ENCODE measurements around the gene ABCB8.
"Not testable (repeated sequence)": the region's sequence is repeated elsewhere in the genome, so short reads cannot be mapped to it uniquely, and the experiment has no call there.

ABCB8 gene

DNA sequence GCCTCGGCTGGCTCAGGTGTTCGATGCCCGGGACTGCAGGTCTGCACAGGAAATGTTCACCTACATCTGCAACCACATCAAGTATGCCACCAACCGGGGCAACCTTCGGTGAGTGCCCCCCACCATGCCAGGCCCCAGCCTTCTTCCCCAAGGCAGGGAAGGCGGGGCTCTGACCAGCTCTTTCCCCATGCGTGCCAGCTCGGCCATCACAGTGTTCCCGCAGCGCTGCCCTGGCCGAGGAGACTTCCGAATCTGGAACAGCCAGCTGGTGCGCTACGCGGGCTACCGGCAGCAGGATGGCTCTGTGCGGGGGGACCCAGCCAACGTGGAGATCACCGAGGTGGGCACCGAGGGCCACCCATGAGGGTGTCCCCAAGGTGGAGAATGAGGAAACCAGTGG lies 29.9 kb upstream of the ABCB8 start:
- no peak for DNase-seq (ENCODE audit: low read depth in 2 of 2)

DNA sequence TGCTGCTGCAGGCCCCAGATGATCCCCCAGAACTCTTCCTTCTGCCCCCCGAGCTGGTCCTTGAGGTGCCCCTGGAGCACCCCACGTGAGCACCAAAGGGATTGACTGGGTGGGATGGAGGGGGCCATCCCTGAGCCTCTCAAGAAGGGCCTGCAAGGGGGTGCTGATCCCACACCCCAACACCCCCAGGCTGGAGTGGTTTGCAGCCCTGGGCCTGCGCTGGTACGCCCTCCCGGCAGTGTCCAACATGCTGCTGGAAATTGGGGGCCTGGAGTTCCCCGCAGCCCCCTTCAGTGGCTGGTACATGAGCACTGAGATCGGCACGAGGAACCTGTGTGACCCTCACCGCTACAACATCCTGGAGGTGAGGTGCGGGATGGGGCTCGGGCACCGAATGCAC lies 29.2 kb upstream of the ABCB8 start:
- DNase-seq (ENCODE audit: low read depth in 2 of 2): no peak

DNA sequence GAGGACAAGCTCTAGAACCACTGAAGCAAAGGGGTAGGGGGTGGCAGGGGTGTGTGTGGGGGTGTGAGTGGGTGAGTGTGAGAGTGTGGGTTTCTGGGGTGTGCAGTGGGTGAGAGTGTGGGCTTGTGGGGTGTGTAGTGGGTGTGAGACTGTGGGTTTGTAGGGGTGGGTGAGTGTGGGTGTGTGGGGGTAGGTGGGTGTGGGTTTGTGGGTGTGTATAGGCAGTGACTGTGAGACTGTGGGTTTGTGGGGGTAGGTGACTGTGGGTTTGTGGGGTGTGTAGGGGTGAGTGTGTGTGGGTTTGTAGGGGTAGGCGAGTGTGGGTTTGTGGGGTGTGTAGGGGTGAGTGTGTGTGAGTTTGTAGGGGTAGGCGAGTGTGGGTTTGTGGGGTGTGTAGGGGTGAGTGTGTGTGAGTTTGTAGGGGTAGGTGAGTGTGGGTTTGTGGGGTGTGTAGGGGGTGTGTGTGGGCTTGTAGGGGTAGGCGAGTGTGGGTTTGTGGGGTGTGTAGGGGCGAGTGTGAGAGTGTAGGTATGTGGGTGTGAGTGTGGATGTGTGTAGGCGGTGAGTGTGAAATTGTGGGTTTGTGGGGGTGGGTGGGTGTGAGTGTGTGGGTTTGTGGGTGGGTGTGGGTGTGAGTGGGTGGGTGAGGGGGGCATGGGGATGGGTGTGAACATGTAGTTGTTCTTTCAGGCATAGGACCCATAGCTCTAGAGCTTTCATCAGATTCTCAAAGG lies 28.6 kb upstream of the ABCB8 start:
- no peak for DNase-seq (ENCODE audit: low read depth in 2 of 2)

DNA sequence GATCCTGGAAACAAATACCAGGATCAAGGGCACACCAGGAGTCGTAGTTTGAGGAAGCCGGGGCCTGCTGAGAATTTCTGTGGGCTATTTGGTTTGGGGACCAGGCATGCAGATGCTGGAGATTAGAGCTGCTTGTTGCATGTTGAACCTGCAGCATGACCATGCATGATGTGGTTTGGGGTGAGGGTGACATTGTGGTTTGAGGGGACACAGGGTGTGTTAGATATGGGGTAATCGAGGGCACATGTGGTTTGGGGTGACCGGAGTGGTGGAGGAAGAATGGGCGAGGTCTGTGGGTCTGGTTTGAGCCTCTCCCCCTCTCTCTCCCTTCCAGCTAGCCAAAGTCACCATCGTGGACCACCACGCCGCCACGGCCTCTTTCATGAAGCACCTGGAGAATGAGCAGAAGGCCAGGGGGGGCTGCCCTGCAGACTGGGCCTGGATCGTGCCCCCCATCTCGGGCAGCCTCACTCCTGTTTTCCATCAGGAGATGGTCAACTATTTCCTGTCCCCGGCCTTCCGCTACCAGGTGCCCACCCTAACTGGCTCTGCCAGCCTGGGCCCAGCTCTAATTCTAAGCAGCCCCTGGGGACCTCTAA lies 27.3 kb upstream of the ABCB8 start:
- no peak for DNase-seq (ENCODE audit: low read depth in 2 of 2)

DNA sequence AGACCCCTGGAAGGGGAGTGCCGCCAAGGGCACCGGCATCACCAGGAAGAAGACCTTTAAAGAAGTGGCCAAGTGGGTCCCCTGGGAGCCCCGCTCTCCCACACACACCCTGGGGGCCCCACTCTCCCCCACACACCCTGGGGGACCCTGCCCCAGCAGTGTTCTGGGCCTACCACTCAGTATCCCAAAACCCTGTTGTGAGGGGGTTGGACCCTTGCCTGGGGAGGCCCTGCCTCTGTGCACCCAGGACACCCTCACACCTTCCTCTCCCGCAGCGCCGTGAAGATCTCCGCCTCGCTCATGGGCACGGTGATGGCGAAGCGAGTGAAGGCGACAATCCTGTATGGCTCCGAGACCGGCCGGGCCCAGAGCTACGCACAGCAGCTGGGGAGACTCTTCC lies 26.7 kb upstream of the ABCB8 start:
- no peak for DNase-seq (ENCODE audit: low read depth in 2 of 2)

DNA sequence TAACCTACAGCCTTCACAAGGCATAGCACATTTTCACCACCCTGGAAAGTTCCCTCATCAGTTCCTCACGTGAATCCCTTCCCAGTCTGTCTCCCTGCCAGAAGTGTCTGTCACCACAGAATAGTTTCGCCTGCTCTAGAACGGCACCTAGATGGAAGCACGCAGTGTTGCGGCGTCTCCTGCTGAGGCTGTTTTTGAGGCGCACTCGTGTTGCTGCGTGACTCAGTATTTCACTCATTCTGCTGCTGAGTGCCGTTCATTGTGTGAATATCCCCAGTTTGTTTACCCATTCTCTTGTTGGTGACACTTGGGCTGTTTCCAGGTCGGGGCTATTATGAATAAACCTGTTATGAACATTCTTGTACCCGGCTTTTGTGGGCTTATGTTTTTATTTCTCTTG lies 24.7 kb upstream of the ABCB8 start:
- no peak for DNase-seq (ENCODE audit: low read depth in 2 of 2)

DNA sequence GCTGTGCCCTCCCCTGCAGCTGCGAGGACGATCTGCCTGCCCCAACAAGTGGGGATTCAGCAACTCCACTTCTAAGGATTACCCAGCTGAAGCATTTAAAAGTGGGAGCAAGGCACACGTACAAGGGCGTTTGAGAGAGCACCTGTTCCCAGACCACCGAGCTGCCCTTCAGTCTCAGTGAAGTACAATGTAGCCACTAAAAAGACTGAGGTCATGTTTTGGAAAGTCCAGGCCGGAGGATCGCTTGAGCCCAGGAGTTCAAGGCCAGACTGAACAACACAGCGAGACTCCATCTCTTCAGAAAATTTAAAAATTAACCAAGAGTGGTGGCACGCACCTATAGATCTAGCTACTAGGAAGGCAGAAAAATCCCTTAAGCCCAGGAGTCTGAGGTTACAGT lies 22.7 kb upstream of the ABCB8 start:
- DNase-seq (ENCODE audit: low read depth in 2 of 2): no peak

DNA sequence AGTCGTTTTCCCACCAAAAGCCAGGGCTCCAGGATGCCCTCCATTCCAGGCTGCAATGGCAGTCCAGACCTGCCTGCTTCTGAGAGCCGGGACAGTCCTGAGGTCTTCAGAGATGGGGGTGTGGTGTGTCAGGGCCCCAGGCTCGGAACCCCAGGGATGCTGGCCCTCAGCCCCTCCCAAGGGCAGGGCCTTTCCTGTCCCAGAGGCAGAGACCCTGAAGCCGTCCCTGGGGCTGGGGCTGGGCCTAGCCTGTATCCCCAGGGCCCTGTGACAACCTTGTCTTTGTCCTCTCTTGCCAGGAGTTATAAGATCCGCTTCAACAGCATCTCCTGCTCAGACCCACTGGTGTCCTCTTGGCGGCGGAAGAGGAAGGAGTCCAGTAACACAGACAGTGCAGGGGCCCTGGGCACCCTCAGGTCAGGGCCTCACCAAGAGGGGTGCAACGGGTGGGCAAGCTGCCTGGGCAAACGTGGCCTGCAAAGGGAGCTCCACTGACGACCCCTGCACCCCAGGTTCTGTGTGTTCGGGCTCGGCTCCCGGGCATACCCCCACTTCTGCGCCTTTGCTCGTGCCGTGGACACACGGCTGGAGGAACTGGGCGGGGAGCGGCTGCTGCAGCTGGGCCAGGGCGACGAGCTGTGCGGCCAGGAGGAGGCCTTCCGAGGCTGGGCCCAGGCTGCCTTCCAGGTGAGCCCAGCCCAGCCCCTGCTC lies 21.5 kb upstream of the ABCB8 start:
- no peak for DNase-seq (ENCODE audit: low read depth in 2 of 2)

DNA sequence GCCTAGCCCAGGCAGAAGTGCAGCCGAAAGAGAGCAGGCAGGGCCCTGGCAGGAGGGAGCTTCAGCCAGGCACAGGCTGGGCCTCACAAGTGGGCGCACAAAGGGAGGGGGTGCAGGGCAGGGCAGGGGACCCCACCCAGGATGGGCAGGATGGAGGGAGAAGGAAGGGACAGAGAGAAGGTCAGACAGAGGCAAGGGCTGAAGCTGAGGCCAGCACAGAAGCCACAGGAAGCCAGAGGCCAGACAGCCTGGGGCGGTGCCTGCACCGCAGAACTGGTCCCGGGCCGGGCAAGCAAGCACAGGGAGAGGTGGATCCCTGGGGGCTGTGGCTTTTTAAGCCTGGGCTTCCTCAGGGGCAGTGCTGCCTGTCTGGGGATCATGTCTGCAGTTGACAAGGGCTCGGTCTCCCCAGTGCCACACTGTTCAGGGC lies 20.8 kb upstream of the ABCB8 start:
- no peak for DNase-seq (ENCODE audit: low read depth in 2 of 2)

DNA sequence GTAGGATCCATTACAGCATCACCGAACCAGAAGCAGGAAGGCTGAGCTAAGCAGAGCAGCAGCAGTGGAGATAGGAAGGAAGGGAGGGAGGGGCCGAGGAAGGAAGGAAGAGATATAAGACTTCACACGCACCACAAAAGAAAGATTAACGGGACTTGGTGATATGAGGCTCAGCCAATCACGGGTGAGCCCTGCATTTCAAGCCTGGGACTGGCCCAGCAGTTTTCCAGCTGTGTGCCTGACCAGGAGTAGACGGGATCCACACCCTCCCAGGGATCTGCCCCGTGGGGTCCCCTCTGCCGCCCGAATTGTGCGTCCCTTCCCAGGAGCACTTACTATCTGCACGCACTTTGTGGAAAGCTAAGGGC lies 20.1 kb upstream of the ABCB8 start:
- DNase-seq (ENCODE audit: low read depth in 2 of 2): no peak

DNA sequence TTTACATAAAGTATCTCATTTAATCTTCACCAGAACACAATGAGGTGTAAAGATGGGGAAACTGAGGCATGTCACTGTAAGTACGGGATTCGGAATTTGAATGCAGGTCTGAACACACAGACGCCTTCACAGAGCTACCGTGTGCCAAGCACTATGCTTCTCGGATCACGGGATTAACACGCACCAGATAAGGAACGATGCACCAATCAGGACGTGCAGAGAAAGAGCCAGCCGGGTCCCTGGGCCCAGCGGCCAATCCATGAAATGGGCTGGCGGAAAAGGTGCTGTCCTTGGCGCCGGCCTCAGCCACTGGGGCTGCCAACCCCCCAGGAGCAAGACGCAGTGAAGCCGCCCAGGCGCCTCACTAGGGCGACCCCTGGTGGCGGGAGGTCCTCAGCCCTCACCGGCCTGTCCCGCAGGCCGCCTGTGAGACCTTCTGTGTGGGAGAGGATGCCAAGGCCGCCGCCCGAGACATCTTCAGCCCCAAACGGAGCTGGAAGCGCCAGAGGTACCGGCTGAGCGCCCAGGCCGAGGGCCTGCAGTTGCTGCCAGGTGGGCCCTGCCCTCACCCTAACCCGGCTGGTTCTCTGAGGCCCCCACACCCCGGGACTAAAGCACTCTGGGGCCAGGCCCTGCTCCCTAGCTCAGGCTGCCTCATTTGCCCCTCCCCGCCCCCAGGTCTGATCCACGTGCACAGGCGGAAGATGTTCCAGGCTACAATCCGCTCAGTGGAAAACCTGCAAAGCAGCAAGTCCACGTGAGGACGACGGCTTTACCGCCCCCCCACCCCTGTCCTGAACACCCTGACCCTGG lies 19.5 kb upstream of the ABCB8 start:
- DNase-seq (ENCODE audit: low read depth in 2 of 2): peak; percentile 67 to 85

DNA sequence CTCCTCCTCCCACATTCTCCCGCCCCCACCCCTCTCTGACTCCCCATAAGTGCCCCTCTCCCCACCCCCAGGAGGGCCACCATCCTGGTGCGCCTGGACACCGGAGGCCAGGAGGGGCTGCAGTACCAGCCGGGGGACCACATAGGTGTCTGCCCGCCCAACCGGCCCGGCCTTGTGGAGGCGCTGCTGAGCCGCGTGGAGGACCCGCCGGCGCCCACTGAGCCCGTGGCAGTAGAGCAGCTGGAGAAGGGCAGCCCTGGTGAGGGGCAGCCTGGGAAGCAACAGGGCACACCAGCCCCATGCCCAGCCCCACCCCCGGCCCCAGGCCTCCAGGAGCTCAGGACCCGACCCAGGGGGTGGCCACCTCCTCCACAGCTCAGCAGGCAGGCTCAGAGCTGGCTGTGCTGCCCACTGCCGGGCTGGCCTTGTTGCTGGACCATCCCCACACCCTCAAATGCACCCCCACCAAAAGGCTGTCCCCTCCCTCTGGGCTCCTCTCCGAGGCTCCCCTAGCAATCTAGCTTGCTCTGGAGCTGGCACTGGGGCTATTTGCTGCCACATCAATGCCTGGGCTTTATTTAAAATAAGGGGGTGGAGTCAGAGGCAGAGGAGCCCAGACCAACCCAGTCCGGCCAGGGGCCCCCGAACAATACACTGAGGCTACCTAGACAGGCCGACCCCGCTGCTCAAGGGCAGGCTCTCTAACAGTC lies 18.8 kb upstream of the ABCB8 start:
- no peak for DNase-seq (ENCODE audit: low read depth in 2 of 2)

DNA sequence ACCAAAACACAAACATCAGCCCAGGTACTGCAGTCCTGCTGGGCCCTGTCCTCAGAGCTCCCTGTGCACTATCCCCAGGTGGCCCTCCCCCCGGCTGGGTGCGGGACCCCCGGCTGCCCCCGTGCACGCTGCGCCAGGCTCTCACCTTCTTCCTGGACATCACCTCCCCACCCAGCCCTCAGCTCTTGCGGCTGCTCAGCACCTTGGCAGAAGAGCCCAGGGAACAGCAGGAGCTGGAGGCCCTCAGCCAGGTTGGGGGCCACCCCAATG lies 18.3 kb upstream of the ABCB8 start:
- no peak for DNase-seq (ENCODE audit: low read depth in 2 of 2)

DNA sequence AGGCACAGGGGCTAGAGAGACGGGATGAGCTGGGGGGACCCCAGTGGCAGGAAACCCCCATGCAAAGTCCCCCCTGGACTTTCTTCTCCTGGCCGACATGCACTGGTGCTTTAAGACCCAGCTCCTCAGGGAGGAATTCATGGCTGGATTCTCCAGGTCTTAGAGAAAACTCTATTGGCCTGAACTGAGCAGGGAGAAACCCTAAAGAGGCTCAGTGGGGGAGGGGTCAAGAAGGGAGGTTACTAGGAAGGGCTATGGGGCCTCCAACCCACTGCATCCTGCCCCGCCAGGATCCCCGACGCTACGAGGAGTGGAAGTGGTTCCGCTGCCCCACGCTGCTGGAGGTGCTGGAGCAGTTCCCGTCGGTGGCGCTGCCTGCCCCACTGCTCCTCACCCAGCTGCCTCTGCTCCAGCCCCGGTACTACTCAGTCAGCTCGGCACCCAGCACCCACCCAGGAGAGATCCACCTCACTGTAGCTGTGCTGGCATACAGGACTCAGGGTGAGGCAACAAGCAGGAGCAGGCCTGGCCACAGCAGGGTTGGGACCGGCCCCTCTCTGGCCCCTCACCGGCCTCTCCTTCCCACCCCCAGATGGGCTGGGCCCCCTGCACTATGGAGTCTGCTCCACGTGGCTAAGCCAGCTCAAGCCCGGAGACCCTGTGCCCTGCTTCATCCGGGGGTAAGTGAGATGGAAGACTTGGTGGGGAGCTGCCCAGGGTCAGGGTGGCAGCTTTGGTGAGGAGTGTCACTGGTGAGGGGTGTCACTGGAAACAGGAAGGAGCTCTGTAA lies 17.7 kb upstream of the ABCB8 start:
- DNase-seq (ENCODE audit: low read depth in 2 of 2): no peak

DNA sequence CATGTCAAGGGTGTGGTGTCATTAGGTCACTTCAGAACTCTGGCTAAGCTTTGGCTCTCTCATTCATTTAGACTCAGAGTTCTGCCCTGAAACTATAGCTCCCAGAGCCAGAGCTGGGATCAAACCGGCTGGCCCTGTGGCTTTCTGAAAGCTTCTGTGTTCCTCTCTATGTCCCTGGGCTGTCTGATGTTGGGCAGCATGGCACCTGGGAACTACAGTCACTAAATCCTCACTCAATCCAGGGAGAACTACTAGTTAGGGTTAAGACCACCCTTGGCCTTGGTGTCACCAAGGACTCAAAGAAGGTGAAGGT lies 17.2 kb upstream of the ABCB8 start:
- DNase-seq (ENCODE audit: low read depth in 2 of 2): no peak

DNA sequence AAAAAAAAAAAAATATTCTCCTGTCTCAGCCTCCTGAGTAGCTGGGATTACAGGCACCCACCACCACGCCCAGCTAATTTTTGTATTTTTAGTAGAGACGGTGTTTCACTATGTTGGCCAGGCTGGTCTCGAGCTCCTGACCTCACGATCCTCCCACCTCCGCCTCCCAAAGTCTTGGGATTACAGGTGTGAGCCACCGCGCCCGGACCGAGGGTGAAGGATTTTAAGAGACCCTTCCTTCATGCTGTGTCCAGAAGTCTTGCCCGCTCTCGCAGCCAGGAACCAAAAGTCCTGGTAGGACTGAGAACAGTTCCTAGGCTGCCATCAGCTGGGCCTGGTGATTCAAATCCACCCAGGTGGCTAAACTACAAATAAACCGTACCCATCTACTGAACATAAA lies 16.6 kb upstream of the ABCB8 start:
- not testable (repeated sequence) for DNase-seq (ENCODE audit: low read depth in 2 of 2)

DNA sequence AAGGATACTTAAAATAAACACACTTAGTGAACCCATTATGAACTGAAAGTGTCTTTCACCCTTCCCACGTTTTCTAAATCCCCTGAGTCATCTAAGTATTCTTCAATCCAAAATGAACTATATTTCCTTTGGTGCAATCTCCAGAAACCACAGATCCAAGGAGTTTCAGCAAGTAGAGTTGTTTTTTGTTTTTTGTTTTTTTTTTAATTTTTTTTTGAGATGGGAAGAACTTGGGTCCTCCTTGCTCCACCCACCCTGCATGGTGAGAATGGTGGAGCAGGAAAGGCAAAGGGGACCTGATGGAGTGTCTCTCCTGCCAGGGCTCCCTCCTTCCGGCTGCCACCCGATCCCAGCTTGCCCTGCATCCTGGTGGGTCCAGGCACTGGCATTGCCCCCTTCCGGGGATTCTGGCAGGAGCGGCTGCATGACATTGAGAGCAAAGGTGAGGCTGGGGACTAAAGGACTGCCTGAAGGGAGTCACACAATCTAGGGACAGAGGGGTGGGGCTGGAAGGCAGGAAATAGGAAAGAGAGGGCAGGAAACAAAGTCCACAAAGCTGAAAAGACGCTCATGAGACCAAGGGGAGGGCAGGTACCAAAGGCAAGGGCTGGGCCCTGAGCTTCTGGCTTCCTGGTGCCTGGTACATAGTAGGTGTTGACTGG lies 16.1 kb upstream of the ABCB8 start:
- no peak for DNase-seq (ENCODE audit: low read depth in 2 of 2)

DNA sequence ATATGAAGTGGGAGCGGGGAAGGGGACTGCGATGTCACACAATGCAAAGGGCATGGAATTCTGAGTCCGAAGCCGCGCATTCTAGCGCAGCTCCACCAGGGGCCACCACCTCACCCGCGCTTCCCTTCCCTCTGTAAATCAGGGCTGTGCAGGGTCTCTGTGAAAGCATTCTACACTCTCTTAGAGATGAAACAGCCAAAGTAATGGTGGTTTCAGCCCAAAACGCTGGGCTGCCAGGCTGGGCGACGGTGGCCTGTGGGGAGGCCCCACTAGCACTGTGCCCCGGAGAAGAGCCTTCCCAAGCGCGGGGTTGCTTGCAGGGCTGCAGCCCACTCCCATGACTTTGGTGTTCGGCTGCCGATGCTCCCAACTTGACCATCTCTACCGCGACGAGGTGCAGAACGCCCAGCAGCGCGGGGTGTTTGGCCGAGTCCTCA lies 15.3 kb upstream of the ABCB8 start:
- no peak for DNase-seq (ENCODE audit: low read depth in 2 of 2)

DNA sequence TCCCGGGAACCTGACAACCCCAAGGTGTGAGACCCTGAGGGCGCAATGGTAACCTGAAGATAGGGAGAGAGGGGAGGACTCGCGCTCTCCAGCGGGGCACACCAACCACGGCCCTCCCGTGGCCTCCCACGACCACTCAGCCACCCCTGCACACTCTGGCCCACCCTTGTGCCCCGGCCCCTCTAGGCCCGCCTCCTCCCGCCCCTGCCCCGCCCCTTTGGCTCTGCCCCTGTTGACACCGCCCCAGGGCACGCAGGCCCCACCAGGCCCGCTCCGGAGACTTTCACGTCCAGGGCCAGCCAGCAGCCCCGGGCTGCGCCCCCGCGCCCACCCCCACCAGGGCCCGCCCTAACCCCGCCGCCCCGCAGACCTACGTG lies 14.9 kb upstream of the ABCB8 start:
- no peak for DNase-seq (ENCODE audit: low read depth in 2 of 2)

DNA sequence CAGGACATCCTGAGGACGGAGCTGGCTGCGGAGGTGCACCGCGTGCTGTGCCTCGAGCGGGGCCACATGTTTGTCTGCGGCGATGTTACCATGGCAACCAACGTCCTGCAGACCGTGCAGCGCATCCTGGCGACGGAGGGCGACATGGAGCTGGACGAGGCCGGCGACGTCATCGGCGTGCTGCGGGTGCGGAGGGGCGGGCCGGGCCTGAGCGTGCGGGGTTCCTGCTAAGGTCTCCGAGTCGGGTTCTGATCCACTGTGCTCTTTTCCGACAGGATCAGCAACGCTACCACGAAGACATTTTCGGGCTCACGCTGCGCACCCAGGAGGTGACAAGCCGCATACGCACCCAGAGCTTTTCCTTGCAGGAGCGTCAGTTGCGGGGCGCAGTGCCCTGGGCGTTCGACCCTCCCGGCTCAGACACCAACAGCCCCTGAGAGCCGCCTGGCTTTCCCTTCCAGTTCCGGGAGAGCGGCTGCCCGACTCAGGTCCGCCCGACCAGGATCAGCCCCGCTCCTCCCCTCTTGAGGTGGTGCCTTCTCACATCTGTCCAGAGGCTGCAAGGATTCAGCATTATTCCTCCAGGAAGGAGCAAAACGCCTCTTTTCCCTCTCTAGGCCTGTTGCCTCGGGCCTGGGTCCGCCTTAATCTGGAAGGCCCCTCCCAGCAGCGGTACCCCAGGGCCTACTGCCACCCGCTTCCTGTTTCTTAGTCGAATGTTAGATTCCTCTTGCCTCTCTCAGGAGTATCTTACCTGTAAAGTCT lies 14.3 kb upstream of the ABCB8 start:
- peak; percentile 53 to 67 for DNase-seq (ENCODE audit: low read depth in 2 of 2)
